GM21515 (cell line): ENCODE data around the gene MAPK1.
"Not testable (repeated sequence)": the region's sequence is repeated elsewhere in the genome, so short reads cannot be mapped to it uniquely, and the experiment has no call there.

Experiments
- ATAC-seq: cut with Tn5 transposase; IDR thresholded peaks from one replicate; pipeline ENCODE4 v1.9.1; 2021; ENCODE audit not compliant: unreplicated experiment

The MAPK1 gene

GRCh38 chr22:21882754-21883333, 15.4 kb upstream of the MAPK1 start:
- ATAC-seq: not testable (repeated sequence)

DNA sequence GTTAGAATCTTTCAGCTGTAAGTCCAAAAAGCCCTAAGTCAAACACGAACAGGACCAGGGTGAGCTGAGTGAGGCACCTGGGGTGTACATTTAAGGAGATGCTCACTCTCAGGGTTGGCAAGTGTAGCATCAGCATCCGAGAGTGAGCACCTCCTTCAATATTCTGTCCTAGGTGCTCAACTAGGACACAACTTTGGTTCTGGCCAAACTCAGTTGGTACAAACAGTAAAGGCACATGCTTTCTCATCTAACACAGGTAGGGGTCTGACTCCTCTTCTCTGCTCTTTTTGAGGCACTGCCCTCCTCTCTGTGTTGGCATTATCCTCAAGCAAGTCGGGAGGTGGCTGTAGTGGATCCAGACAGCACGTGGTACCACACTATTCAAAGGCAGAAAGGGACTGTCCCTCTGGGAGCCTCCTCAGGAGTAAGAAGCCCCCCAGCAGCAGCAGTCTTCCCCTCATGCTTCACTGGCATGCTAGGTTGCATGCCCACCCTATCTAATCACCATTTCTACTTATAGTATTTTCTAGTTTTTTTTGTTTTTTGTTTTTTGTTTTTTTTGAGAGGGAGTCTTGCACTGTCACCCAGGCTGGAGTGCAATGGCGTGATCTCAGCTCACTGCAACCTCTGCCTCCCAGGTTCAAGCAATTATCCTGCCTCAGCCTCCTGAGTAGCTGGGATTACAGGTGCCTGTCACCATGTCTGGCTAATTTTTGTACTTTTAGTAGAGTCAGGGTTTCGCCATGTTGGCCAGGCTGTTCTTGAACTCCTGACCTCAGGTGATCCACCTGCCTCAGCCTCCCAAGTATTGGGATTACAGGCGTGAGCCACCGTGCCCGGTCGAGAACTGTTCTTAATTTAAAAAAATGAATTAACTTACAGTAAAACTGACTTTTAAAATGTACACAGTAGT, 14.7 kb upstream of the MAPK1 start:
- ATAC-seq: no peak

DNA sequence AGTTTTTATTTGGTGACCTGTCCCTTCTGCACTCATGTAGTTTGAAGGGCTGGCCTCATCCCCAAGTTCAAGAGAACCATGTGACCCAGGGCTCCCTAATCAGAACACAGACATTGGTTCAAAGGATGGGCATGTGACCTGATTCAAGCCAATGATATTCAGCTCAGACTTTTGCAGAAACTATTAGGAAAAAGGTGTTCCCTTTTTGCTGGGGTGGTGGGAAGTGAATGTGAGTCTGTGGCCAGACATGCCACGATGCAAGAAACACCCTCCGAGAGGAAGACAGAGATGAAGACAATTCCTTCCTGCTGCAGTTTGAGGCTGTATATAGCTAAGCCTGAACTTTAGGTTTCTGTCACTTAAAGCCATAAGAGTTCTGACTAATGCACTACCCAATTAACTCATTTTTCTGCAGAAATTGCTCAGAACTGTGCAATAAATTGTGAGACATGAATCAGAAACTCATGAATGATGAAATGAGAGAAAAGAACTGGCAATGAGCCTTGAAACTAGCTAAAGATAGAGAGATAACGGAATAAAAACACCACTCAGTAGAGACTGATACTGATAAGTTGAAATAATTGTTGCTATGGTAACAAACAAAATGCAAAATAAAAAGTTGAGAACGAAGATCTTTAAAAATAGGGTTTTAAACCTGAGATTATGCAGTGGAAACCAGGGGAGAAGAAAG, 9.2 kb upstream of the MAPK1 start:
- no peak for ATAC-seq

DNA sequence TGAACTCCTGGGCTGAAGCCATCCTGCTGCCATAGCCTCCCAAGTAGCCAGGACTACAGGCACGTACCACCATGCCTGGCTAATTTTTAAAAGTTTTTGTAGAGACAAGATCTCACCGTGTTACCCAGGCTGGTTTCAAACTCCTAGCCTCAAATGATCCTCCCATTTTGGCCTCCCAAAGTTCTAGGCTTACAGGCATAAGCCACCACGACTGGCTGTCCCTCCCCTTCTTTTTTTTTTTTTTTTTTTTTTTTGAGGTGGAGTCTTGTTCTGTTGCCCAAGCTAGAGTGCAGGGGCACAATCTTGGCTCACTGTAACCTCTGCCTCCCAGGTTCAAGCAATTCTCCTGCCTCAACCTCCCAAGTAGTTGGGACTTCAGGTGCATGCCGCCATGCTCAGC, 7.5 kb upstream of the MAPK1 start:
- not testable (repeated sequence) for ATAC-seq

GRCh38 chr22:21873619-21874018, 6.2 kb upstream of the MAPK1 start:
- no peak for ATAC-seq

DNA sequence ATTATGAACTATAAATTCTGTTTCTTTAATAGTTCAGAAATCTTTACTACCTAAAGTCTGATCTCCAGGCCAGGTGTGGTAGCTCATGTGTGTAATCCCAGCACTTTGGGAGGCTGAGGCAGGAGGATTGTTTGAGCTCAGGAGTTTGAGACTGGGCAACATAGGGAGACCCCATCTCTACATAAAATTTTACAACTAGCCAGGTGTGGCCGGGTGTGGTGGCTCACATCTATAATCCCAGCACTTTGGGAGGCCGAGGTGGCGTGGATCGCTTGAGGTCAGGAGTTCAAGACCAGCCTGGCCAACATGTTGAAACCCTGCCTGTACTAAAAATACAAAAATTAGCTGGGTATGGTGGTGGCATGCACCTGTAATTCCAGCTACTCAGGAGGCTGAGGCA, 5.3 kb upstream of the MAPK1 start:
- not testable (repeated sequence) for ATAC-seq

DNA sequence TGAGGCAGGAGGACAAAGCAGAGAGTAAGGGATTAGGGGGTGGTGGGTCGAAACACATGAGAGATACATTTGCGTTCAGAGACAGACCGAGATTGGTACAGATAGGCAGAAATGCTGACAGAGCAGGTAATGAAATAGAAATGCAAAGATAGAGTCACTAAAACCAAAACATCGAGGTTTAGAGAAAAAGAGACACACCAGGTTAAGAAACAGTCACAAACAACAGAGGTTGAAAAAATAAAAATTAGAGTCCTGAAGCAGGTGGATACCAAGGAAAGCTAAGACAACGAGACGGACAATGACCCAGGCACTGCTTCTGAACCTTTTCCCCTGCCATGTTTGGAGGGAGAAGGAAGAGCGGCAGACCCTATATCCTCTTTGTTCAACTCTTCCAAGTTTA, 1.2 kb upstream of the MAPK1 start:
- ATAC-seq: no peak

- ATAC-seq: peak; percentile 31
These were observed 465 bp downstream of the MAPK1 start for GRCh38 chr22:21866833-21867527.

GRCh38 chr22:21865041-21865440, 2.4 kb downstream of the MAPK1 start:
- no peak for ATAC-seq

DNA sequence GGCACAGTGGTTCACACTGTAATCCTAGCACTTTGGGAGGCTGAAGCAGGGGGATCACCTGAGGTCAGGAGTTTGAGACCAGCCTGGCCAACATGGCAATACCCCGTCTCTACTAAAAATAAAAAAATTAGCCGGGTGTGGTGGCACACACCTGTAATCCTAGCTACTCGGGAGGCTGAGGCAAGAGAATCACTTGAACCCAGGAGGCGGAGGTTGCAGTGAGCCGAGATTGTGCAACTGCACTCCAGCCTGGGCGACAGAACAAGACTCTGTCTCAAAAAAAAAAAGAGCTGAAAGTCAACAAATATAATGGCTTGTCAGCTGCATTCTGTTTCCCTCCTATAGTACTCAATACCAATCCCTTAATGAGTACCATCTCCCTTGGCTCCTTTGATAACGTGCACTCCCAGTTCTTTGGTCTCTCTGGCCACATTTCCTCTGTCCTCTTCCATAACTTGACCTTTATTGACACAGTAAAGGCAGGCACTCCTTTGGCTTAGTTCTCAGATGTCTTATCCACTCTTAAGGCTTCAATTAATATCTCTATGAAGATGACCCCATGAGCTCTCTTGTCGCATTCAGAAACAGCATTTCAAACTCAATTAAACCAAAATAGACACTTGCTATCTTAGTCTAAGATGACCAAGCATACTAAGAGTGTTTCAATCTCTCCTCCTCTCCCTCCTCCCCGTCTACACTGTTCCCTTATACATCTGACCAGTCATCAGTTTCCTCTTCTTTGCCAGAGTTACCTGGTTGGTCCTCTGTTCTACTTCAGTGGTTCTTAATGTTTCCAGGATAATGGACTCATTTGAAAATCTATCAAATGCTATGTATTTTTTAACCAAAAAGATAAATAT, 4.8 kb downstream of the MAPK1 start:
- ATAC-seq: no peak

DNA sequence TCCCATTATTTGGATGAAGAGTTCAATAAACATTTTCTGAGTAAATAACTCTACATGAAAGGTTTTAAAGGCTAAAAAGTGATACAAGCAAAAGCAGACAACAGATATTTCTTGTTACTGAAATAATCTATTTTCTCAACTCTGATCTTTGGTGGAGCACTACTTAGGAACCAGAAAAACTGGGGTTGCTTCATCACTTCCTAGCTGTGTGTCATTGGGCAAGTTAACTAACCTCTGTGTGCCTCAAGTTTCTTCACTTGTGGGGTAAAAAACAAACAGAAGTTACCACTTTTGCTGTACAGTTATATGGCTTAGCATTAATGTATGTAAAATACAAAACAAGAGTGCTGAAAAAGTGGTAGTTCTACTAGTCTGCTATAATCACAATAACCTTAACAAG, 5.6 kb downstream of the MAPK1 start:
- ATAC-seq: no peak

DNA sequence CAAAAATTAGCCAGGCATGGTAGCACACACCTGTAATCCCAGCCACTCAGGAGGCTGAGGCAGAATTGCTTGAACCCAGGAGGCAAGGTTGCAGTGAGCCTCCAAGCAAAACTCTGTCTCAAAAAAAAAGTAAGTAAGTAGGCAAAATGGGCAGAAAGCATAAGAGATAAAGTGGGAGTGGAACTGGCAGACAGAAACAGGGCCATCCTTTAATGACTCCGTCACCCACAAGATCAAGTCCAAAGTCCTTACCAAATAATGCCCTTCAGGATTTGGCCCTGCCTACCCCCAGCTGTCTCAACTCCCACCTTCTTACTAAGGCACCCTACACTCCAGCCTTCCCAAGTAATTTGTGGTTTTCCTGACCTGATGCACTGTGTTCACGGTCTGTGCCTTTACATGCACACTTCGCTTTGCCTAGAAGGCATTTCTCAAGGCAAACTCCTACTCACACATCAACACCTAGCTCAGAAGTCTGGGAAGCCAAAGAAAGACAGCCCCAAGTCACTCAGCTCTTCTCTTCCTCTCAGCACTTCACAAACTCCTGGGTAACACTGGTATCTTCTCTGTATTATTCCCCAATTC, 6.1 kb downstream of the MAPK1 start:
- no peak for ATAC-seq

- ATAC-seq: no peak
These were observed 6.9 kb downstream of the MAPK1 start for GRCh38 chr22:21860491-21861039.

GRCh38 chr22:21858025-21858764, 9.2 kb downstream of the MAPK1 start:
- no peak for ATAC-seq

DNA sequence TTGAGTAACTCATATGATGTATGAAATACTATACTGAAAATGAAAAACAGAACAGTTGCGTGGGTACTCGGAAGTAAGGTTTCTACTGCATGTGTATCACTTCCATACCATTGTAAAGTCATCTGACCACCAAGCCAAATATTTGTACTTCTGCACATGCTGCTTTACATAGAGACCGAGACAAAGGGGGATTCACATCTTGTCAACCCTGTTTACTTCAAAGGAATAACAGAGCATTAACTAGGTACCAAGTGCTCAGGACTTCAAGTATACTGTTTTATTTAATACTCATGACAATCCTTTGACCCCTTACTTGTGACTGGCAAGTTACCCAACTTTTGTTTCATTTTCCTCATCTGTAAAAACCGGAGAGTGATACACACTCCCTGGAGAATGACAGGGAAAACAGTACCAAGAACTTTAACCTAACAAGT, 9.9 kb downstream of the MAPK1 start:
- ATAC-seq: no peak

GRCh38 chr22:21856868-21857267, 10.6 kb downstream of the MAPK1 start:
- ATAC-seq: no peak

GRCh38 chr22:21856197-21856596, 11.2 kb downstream of the MAPK1 start:
- ATAC-seq: no peak

DNA sequence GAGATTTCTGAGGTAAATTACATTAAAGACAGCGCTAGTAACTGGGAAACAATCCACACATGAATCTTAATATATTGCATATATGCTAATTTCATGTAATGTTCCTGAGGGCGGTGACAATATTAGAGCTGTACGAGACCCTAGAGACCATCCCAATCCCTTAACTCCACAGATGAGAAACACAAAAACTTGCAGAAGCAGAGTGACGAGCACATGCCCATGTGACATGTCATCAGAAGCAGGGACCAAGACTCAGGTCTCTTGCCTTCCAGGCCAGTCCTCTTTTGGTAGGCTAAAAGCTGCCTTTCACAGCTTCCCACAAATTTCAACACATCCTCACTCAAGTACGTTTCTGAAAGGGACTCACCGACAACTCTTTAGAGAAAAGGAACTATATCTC, 11.8 kb downstream of the MAPK1 start:
- no peak for ATAC-seq

DNA sequence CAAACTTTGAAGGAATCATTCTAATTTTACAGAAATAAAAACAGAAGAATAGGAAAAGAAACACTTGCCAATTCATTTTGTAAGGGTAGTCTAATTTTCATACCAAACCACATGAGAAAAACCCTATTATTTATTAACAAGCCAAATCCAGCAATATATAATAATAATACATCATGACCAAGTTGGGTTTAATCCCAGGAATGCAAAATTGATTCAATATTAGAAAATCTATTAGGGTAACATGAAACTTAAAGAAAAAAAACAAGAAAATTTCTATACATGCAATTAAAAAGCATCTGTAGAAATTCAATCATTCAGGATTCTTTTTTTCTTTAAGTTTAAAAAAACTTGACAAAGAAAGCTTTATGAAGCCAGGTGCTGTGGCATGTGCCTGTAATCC, 16.8 kb downstream of the MAPK1 start:
- ATAC-seq: no peak
